Measurements from ENCODE around the gene SND1.
A peak's percentile ranks its signal among the peaks of the same experiment; 100 is the strongest.
"Not testable (repeated sequence)": the region's sequence is repeated elsewhere in the genome, so short reads cannot be mapped to it uniquely, and the experiment has no call there.

The SND1 gene

GRCh38 chr7:127666602-127667001 lies 14.6 kb downstream of the SND1 start:
- Mint-ChIP-seq H3K4me1 (peaks cover 15% of the 10 kb centered on the region), H3K4me3 (no peak overlapping the region), H3K9me3 (no peaks in the 10 kb centered on the region), H3K27ac (no peak overlapping the region), H3K36me3 (peaks cover 33% of the 10 kb centered on the region), H3K27me3 (no peaks in the 10 kb centered on the region)
- CTCF ChIA-PET: no interaction called here
- DNase-seq: no peak

GRCh38 chr7:127667017-127667670 lies 15.2 kb downstream of the SND1 start:
- peaks cover 36% of the 10 kb centered on the region for H3K36me3 Mint-ChIP-seq
- no peak for DNase-seq
- no peaks in the 10 kb centered on the region for H3K27me3 Mint-ChIP-seq
- CTCF ChIA-PET: interaction anchor here (0.5 kb wide), 1 partner anchor 718 kb away, joined by 4 read pairs; no protein-coding TSS in a partner anchor
- H3K4me3 Mint-ChIP-seq: no peak overlapping the region
- H3K27ac Mint-ChIP-seq: no peak overlapping the region
- H3K4me1 Mint-ChIP-seq: peaks cover 15% of the 10 kb centered on the region
- H3K9me3 Mint-ChIP-seq: no peaks in the 10 kb centered on the region

- DNase-seq: no peak
- CTCF ChIA-PET: no interaction called here
- Mint-ChIP-seq H3K36me3 (peaks cover 40% of the 10 kb centered on the region), H3K9me3 (no peaks in the 10 kb centered on the region), H3K27ac (no peak overlapping the region), H3K4me1 (peaks cover 15% of the 10 kb centered on the region), H3K27me3 (no peaks in the 10 kb centered on the region), H3K4me3 (no peak overlapping the region)
Observed at GRCh38 chr7:127667759-127668530, 16.0 kb downstream of the SND1 start.

- no peak for DNase-seq
- CTCF ChIA-PET: no interaction called here
- peaks cover 42% of the 10 kb centered on the region for H3K36me3 Mint-ChIP-seq
- no peak overlapping the region for H3K27ac Mint-ChIP-seq
- no peaks in the 10 kb centered on the region for H3K9me3 Mint-ChIP-seq
- H3K4me1 Mint-ChIP-seq: peaks cover 7% of the 10 kb centered on the region
- no peaks in the 10 kb centered on the region for H3K27me3 Mint-ChIP-seq
- no peak overlapping the region for H3K4me3 Mint-ChIP-seq
Observed at GRCh38 chr7:127671341-127671740, 19.3 kb downstream of the SND1 start.

GRCh38 chr7:127673902-127674301 lies 21.9 kb downstream of the SND1 start:
- no peak overlapping the region for H3K4me3 Mint-ChIP-seq
- CTCF ChIA-PET: no interaction called here
- H3K27ac Mint-ChIP-seq: no peak overlapping the region
- no peak for DNase-seq
- peaks cover 11% of the 10 kb centered on the region for H3K4me1 Mint-ChIP-seq
- H3K9me3 Mint-ChIP-seq: peaks cover 5% of the 10 kb centered on the region
- no peaks in the 10 kb centered on the region for H3K27me3 Mint-ChIP-seq
- H3K36me3 Mint-ChIP-seq: peaks cover 61% of the 10 kb centered on the region

GRCh38 chr7:127674361-127674760 lies 22.4 kb downstream of the SND1 start:
- Mint-ChIP-seq H3K36me3 (peaks cover 61% of the 10 kb centered on the region), H3K4me1 (peaks cover 12% of the 10 kb centered on the region), H3K9me3 (peaks cover 7% of the 10 kb centered on the region), H3K27ac (no peak overlapping the region), H3K4me3 (no peak overlapping the region), H3K27me3 (no peaks in the 10 kb centered on the region)
- CTCF ChIA-PET: no interaction called here
- DNase-seq: no peak

- H3K27ac Mint-ChIP-seq, H3K4me3 Mint-ChIP-seq, H3K27me3 Mint-ChIP-seq, CTCF ChIA-PET, DNase-seq: not testable (repeated sequence)
- peaks cover 13% of the 10 kb centered on the region for H3K9me3 Mint-ChIP-seq
- H3K4me1 Mint-ChIP-seq: peaks cover 11% of the 10 kb centered on the region
- H3K36me3 Mint-ChIP-seq: peaks cover 62% of the 10 kb centered on the region
Observed at GRCh38 chr7:127674923-127675322, 22.9 kb downstream of the SND1 start.

- peaks cover 11% of the 10 kb centered on the region for H3K4me1 Mint-ChIP-seq
- no peak overlapping the region for H3K27ac Mint-ChIP-seq
- CTCF ChIA-PET: no interaction called here
Observed at GRCh38 chr7:127675721-127676120, 23.7 kb downstream of the SND1 start.

GRCh38 chr7:127677433-127678230 lies 25.6 kb downstream of the SND1 start:
- Mint-ChIP-seq H3K27ac (no peak overlapping the region), H3K4me3 (no peak overlapping the region)

More at GRCh38 chr7:127675721-127676120, 23.7 kb downstream of the SND1 start:
- no peak for DNase-seq
- Mint-ChIP-seq H3K27me3 (no peaks in the 10 kb centered on the region), H3K4me3 (no peak overlapping the region), H3K9me3 (peaks cover 18% of the 10 kb centered on the region), H3K36me3 (peaks cover 67% of the 10 kb centered on the region)

GRCh38 chr7:127678337-127678736 lies 26.3 kb downstream of the SND1 start:
- Mint-ChIP-seq H3K36me3 (peaks cover 62% of the 10 kb centered on the region), H3K4me1 (peaks cover 11% of the 10 kb centered on the region), H3K27ac (peak overlapping the region; percentile 50), H3K9me3 (peaks cover 21% of the 10 kb centered on the region), H3K27me3 (no peaks in the 10 kb centered on the region), H3K4me3 (no peak overlapping the region)
- CTCF ChIA-PET: no interaction called here
- no peak for DNase-seq

More at GRCh38 chr7:127677433-127678230, 25.6 kb downstream of the SND1 start:
- peaks cover 61% of the 10 kb centered on the region for H3K36me3 Mint-ChIP-seq
- CTCF ChIA-PET: interaction anchor here (0.6 kb wide), 1 partner anchor 437 kb away, joined by 3 read pairs; no protein-coding TSS in a partner anchor
- peaks cover 21% of the 10 kb centered on the region for H3K9me3 Mint-ChIP-seq
- H3K27me3 Mint-ChIP-seq: no peaks in the 10 kb centered on the region
- DNase-seq: no peak
- peaks cover 11% of the 10 kb centered on the region for H3K4me1 Mint-ChIP-seq

GRCh38 chr7:127678947-127679346 lies 27.0 kb downstream of the SND1 start:
- Mint-ChIP-seq H3K27me3 (no peaks in the 10 kb centered on the region), H3K27ac (peak overlapping the region; percentile 63), H3K4me3 (no peak overlapping the region), H3K9me3 (peaks cover 21% of the 10 kb centered on the region), H3K4me1 (peaks cover 11% of the 10 kb centered on the region), H3K36me3 (peaks cover 62% of the 10 kb centered on the region)
- CTCF ChIA-PET: no interaction called here
- no peak for DNase-seq

- peaks cover 21% of the 10 kb centered on the region for H3K9me3 Mint-ChIP-seq
- CTCF ChIA-PET: no interaction called here
- no peak overlapping the region for H3K27ac Mint-ChIP-seq
- H3K36me3 Mint-ChIP-seq: peaks cover 52% of the 10 kb centered on the region
- no peaks in the 10 kb centered on the region for H3K27me3 Mint-ChIP-seq
- DNase-seq: no peak
- H3K4me1 Mint-ChIP-seq: peaks cover 15% of the 10 kb centered on the region
- no peak overlapping the region for H3K4me3 Mint-ChIP-seq
Observed at GRCh38 chr7:127680983-127681382, 29.0 kb downstream of the SND1 start.

- CTCF ChIA-PET: no interaction called here
- no peaks in the 10 kb centered on the region for H3K27me3 Mint-ChIP-seq
- H3K9me3 Mint-ChIP-seq: peaks cover 21% of the 10 kb centered on the region
- H3K27ac Mint-ChIP-seq: no peak overlapping the region
- no peak overlapping the region for H3K4me3 Mint-ChIP-seq
- H3K36me3 Mint-ChIP-seq: peaks cover 47% of the 10 kb centered on the region
- peaks cover 15% of the 10 kb centered on the region for H3K4me1 Mint-ChIP-seq
- DNase-seq: no peak
Observed at GRCh38 chr7:127682140-127682539, 30.1 kb downstream of the SND1 start.

Data from activated naive CD4-positive, alpha-beta T cell treated with anti-CD3 and anti-CD28 coated beads, Interleukin-2, amount 10 ng/mL, durations not matched to agents 7 days and 5 days (primary cell).